HEK293 (cell line): ENCODE results near the gene PCBP2.
"Not testable (repeated sequence)": the region's sequence is repeated elsewhere in the genome, so short reads cannot be mapped to it uniquely, and the experiment has no call there.

Experiments
- CTCF ChIA-PET: fragments of 350-600 bp; formaldehyde crosslinking; extraction: SDS; loops from one replicate; lab custom pipeline; 2021; ENCODE audit warnings: antibody characterized with exemption; lab: Yijun Ruan, JAX
- POLR2A ChIA-PET: fragments of 300-600 bp; formaldehyde crosslinking; extraction: SDS; loops from one replicate; lab custom pipeline; 2020; ENCODE audit warnings: antibody characterized with exemption, inconsistent platforms; lab: Yijun Ruan, JAX
- H3K27ac ChIP-seq: fragments of 200-500 bp; sonication (Bioruptor generic); 2 replicates; pipeline ENCODE4 v1.5.1; 2014; ENCODE audit warnings: low read depth, low read length, control low read depth, inconsistent platforms; ENCODE audit errors: extremely low read depth
- H3K36me3 ChIP-seq, 2 experiments: fragments of 200-500 bp in 1 of 2; sonication (Bioruptor generic) in 1 of 2; 1 replicate in 1 of 2; 2 replicates in 1 of 2; pipeline ENCODE4 v1.5.1; 2014 to 2017; ENCODE audit warnings: inconsistent platforms in 2 of 2, low read length in 2 of 2; ENCODE audit not compliant: control insufficient read depth in 2 of 2, insufficient read depth in 1 of 2
- H3K4me1 ChIP-seq: fragments of 200-500 bp; sonication (Bioruptor generic); 2 replicates; pipeline ENCODE4 v1.5.1; 2014; ENCODE audit warnings: mild to moderate bottlenecking, low read length, inconsistent platforms; ENCODE audit not compliant: control insufficient read depth, insufficient read depth
- H3K4me3 ChIP-seq: 2 replicates; pipeline ENCODE4 v1.5.1; 2011; ENCODE audit warnings: low read depth, mild to moderate bottlenecking, control low read depth, low read length, moderate library complexity
- H3K9me3 ChIP-seq: fragments of 200-500 bp; sonication (Bioruptor generic); 2 replicates; pipeline ENCODE4 v1.5.1; 2014; ENCODE audit warnings: low read depth, low read length, inconsistent platforms; ENCODE audit not compliant: control insufficient read depth, insufficient read depth
- EGR2 ChIP-seq: fragments of 450-650 bp; formaldehyde crosslinking; IDR thresholded peaks from 2 replicates; pipeline ENCODE4 v1.5.1; 2016; ENCODE audit warnings: low read depth, missing biosample characterization, missing genetic modification characterization
- HOXA7 ChIP-seq: sonication (generic); formaldehyde crosslinking; IDR thresholded peaks from 2 replicates; pipeline ENCODE4 v1.8.1; 2022; ENCODE audit warnings: missing genetic modification reagents, borderline replicate concordance
- IKZF3 ChIP-seq: fragments of 450-650 bp; IDR thresholded peaks from 2 replicates; pipeline ENCODE4 v1.5.0; 2018; ENCODE audit warnings: missing biosample characterization, mild to moderate bottlenecking, missing genetic modification characterization, moderate library complexity
- MZF1 ChIP-seq: fragments of 450-650 bp; formaldehyde crosslinking; IDR thresholded peaks from 2 replicates; pipeline ENCODE4 v1.5.1; 2017; ENCODE audit warnings: missing biosample characterization, missing genetic modification characterization, borderline replicate concordance
- ZNF132 ChIP-seq: fragments of 450-650 bp; formaldehyde crosslinking; IDR thresholded peaks from 2 replicates; pipeline ENCODE4 v1.5.1; 2017; ENCODE audit warnings: missing biosample characterization, missing genetic modification characterization, borderline replicate concordance
- ZNF2 ChIP-seq: fragments of 450-650 bp; formaldehyde crosslinking; IDR thresholded peaks from 2 replicates; pipeline ENCODE4 v1.5.1; 2016; ENCODE audit warnings: missing biosample characterization, missing genetic modification characterization
- ZNF311 ChIP-seq: fragments of 450-650 bp; formaldehyde crosslinking; IDR thresholded peaks from 2 replicates; pipeline ENCODE4 v1.5.1; 2017; ENCODE audit warnings: missing biosample characterization, missing genetic modification characterization, borderline replicate concordance
- ZNF600 ChIP-seq: fragments of 450-650 bp; formaldehyde crosslinking; IDR thresholded peaks from 2 replicates; pipeline ENCODE4 v1.5.1; 2016; ENCODE audit warnings: missing biosample characterization, missing genetic modification characterization
- ZNF623 ChIP-seq: fragments of 450-650 bp; formaldehyde crosslinking; IDR thresholded peaks from 2 replicates; pipeline ENCODE4 v1.5.1; 2016; ENCODE audit warnings: missing biosample characterization, missing genetic modification characterization
- ZNF660 ChIP-seq: fragments of 450-650 bp; IDR thresholded peaks from 2 replicates; pipeline ENCODE4 v1.5.1; 2018; ENCODE audit warnings: missing biosample characterization, mild to moderate bottlenecking, missing genetic modification characterization
- ZNF707 ChIP-seq: fragments of 450-650 bp; formaldehyde crosslinking; IDR thresholded peaks from 2 replicates; pipeline ENCODE4 v1.5.1; 2016; ENCODE audit warnings: missing biosample characterization, missing genetic modification characterization
- ZNF768 ChIP-seq: fragments of 450-650 bp; formaldehyde crosslinking; IDR thresholded peaks from 2 replicates; pipeline ENCODE4 v1.5.1; 2018; ENCODE audit warnings: missing biosample characterization, mild to moderate bottlenecking, missing genetic modification characterization
- ZNF785 ChIP-seq: fragments of 450-650 bp; formaldehyde crosslinking; IDR thresholded peaks from 2 replicates; pipeline ENCODE4 v1.5.1; 2016; ENCODE audit warnings: missing biosample characterization, missing genetic modification characterization
- TF ChIP-seq, protein P1 (sequence below): sonication (generic); formaldehyde crosslinking; IDR thresholded peaks from 2 replicates; pipeline ENCODE4 v1.8.1; 2022; ENCODE audit warnings: mild to moderate bottlenecking, moderate library complexity, missing genetic modification reagents
- TF ChIP-seq, protein P2 (sequence below): fragments of 450-650 bp; formaldehyde crosslinking; IDR thresholded peaks from 2 replicates; pipeline ENCODE4 v1.5.1; 2017; ENCODE audit warnings: missing biosample characterization, missing genetic modification characterization
- TF ChIP-seq, protein P3 (sequence below): fragments of 450-650 bp; IDR thresholded peaks from 2 replicates; pipeline ENCODE4 v1.5.1; 2018; ENCODE audit warnings: missing biosample characterization, missing genetic modification characterization

Gene PCBP2

DNA sequence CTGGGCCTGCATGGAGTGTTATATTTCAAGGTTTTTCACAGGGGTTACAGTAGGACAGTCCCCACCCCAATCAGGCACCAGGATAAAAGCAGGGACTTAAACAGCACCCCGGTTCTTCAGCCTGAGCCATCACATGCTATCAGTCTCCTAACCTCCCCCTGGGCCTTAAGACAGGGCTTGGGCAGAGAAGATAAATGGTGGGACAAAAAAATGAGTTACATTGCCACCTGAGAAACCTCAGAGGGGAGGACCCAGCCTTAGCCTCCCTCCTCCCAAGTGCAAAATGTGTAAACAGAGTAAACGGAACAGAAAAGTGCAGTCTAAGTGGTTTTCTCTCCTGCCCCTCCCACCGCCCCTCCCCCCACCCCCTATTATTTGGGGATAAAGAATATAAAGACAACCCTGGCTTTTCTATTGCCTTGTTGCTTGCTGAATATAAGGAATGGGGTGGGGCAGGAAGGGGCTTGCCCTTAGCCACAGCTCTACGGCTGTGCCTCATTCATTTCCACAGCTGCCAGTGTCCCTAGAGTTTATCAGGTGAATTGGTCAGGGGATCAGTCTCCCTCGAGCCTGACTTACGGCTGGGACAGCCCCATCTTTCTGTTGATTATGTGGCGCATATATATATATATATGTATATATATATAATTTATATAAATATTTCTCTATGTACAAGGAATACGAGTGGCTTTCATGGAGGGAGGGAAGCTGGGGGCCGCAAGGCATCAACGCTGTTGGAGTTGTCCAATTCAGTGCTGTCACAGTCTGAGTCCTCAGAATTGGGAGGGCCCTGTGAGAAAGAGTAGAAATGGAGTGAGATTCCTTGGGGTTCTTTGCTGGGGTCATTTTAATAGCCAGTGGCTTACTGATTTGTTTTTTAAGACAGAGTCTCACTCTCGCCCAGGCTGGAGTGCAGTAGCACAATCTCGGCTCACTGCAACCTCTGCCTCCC, 28.9 kb downstream of the PCBP2 start:
- Histone ChIP-seq H3K4me3 (no peak overlapping the region), H3K9me3 (no peaks in the 10 kb centered on the region), H3K27ac (no peak overlapping the region), H3K36me3 (peaks cover 43 to 96% of the 10 kb centered on the region in 2 experiments), H3K4me1 (no peaks in the 10 kb centered on the region)
- ChIA-PET CTCF (interaction anchor here (0.8 to 2.0 kb wide), 5 partner anchors 9 to 159 kb away, joined by 3 to 7 read pairs (median 4); partner anchors contain the start of gene AAAS), POLR2A (interaction anchor here (1.0 to 3.9 kb wide), 9 partner anchors 9 to 159 kb away, joined by 3 to 39 read pairs (median 8); partner anchors contain the start of genes AAAS, MAP3K12 and TARBP2)
- TF ChIP-seq HOXA7 (CRISPR knock-in tag) (no peak), ZNF768 (tag by site-specific recombination) (no peak), ZNF785 (tag by site-specific recombination) (no peak), ZNF132 (no peak)
- TF ChIP-seq, protein P1, sequence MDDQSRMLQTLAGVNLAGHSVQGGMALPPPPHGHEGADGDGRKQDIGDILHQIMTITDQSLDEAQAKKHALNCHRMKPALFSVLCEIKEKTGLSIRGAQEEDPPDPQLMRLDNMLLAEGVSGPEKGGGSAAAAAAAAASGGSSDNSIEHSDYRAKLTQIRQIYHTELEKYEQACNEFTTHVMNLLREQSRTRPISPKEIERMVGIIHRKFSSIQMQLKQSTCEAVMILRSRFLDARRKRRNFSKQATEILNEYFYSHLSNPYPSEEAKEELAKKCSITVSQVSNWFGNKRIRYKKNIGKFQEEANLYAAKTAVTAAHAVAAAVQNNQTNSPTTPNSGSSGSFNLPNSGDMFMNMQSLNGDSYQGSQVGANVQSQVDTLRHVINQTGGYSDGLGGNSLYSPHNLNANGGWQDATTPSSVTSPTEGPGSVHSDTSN (CRISPR knock-in tag) = no peak
- TF ChIP-seq, protein P2, sequence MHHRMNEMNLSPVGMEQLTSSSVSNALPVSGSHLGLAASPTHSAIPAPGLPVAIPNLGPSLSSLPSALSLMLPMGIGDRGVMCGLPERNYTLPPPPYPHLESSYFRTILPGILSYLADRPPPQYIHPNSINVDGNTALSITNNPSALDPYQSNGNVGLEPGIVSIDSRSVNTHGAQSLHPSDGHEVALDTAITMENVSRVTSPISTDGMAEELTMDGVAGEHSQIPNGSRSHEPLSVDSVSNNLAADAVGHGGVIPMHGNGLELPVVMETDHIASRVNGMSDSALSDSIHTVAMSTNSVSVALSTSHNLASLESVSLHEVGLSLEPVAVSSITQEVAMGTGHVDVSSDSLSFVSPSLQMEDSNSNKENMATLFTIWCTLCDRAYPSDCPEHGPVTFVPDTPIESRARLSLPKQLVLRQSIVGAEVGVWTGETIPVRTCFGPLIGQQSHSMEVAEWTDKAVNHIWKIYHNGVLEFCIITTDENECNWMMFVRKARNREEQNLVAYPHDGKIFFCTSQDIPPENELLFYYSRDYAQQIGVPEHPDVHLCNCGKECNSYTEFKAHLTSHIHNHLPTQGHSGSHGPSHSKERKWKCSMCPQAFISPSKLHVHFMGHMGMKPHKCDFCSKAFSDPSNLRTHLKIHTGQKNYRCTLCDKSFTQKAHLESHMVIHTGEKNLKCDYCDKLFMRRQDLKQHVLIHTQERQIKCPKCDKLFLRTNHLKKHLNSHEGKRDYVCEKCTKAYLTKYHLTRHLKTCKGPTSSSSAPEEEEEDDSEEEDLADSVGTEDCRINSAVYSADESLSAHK (tag by site-specific recombination) = no peak

DNA sequence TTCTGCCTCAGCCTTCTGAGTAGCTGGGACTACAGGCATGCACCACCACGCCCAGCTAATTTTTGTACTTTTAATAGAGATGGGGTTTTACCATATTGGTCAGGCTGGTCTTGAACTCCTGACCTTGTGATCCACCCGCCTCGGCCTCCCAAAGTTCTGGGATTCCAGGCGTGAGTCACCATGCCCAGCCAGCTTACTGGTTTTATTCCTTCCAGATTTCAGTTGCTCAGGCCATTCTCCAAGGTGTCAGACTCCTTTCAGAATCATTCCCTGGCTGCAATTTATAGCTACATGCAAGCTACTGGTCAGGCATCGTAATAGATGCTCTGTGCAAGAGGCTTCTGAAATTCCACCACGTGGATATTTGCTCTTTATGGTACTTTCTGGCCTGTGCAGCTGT, 29.6 kb downstream of the PCBP2 start:
- peaks cover 37 to 96% of the 10 kb centered on the region in 2 experiments for H3K36me3 ChIP-seq
- H3K27ac ChIP-seq, H3K4me3 ChIP-seq, H3K9me3 ChIP-seq, H3K4me1 ChIP-seq: not testable (repeated sequence)
- POLR2A ChIA-PET = interaction anchor here (0.6 to 3.9 kb wide), 11 partner anchors 9 to 160 kb away, joined by 3 to 39 read pairs (median 7); partner anchors contain the start of genes AAAS, MAP3K12 and TARBP2
- CTCF ChIA-PET = interaction anchor here (0.6 to 2.0 kb wide), 11 partner anchors 7 to 1297 kb away, joined by 3 to 16 read pairs (median 3); partner anchors contain the start of gene AAAS

DNA sequence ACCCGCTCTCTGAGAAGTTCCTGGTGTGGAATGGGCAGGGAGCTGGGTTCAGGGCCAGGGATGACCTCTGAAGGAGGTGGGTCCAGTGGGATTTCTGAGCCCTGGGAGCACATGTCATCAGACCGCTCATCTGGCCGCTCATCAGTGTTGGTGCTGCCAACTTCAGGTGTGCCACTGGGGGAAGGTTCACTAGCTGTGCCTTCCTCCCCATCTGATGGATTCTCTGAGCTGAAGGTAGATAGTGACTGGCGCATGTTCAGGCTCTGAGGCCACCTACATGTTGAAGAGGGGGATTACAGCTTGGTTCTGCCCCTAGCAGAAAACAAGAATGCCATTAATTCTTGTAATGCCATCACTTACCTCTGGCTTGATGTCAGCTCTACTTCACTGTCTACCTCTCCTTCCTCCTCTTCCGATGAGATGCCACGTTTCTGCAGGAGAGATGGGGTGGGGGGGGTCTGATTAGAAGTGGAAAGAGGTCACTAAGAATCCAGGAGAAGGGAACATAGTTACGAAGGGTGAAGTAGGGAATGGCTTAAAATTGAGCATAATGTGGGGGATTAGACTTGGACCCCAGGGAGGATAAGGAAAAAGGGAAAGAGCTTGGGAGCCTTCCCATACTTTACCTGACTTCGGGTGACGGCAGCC, 30.2 kb downstream of the PCBP2 start:
- POLR2A ChIA-PET = interaction anchor here (0.6 to 3.9 kb wide), 13 partner anchors 10 to 161 kb away, joined by 3 to 39 read pairs (median 7); partner anchors contain the start of genes AAAS, MAP3K12 and TARBP2
- H3K4me3 ChIP-seq = no peak overlapping the region
- no peak overlapping the region for H3K27ac ChIP-seq
- H3K4me1 ChIP-seq = no peaks in the 10 kb centered on the region
- CTCF ChIA-PET = interaction anchor here (0.6 to 2.0 kb wide), 14 partner anchors 8 to 1297 kb away, joined by 3 to 16 read pairs (median 3); partner anchors contain the start of gene AAAS
- H3K9me3 ChIP-seq = no peaks in the 10 kb centered on the region
- no peak for TF ChIP-seq ZNF707
- no peak for TF ChIP-seq ZNF311
- TF ChIP-seq ZNF600 = 0 out of 2 replicates have a peak, but pooled peaks have one; percentile 30
- peak; percentile 98 for TF ChIP-seq MZF1 (tag by site-specific recombination)
- TF ChIP-seq ZNF2 (tag by site-specific recombination) = 0 out of 2 replicates have a peak, but pooled peaks have one; percentile 32
- TF ChIP-seq, protein P3, sequence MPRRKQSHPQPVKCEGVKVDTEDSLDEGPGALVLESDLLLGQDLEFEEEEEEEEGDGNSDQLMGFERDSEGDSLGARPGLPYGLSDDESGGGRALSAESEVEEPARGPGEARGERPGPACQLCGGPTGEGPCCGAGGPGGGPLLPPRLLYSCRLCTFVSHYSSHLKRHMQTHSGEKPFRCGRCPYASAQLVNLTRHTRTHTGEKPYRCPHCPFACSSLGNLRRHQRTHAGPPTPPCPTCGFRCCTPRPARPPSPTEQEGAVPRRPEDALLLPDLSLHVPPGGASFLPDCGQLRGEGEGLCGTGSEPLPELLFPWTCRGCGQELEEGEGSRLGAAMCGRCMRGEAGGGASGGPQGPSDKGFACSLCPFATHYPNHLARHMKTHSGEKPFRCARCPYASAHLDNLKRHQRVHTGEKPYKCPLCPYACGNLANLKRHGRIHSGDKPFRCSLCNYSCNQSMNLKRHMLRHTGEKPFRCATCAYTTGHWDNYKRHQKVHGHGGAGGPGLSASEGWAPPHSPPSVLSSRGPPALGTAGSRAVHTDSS (tag by site-specific recombination) = 0 out of 2 replicates have a peak, but pooled peaks have one; percentile 9
- TF ChIP-seq EGR2 = no peak
- TF ChIP-seq IKZF3 (tag by site-specific recombination) = peak; percentile 40; the same call in 1 of the 2 replicates
- no peak for TF ChIP-seq ZNF623 (tag by site-specific recombination)
- TF ChIP-seq ZNF660 (tag by site-specific recombination) = no peak
- no peak for TF ChIP-seq ZNF785 (tag by site-specific recombination)
- H3K36me3 ChIP-seq = peaks cover 33 to 96% of the 10 kb centered on the region in 2 experiments
